Fibroblast of the aortic adventitia (primary cell): ENCODE data around the gene DOCK9. TPM values are rescaled to one million over a fixed set of nuclear protein-coding genes. Genes with fewer than 3 reads are reported as not detected.

Source experiments
- DNase-seq: peaks from one replicate; pipeline ENCODE4 v3.0.0-alpha.2; 2010; ENCODE audit warnings: low read depth
- H3K4me3 ChIP-seq: 2 replicates; pipeline ENCODE4 v1.5.1; 2011; ENCODE audit warnings: low read depth, mild to moderate bottlenecking, control low read depth, low read length, moderate library complexity
- total RNA-seq: library from RNA; depleted of rRNA; stranded (reverse); fragments of >200 nt; gene quantifications from 2 replicates; pipeline ENCODE4 v1.2.3, GENCODE V29; 2012; ENCODE audit warnings: low replicate concordance
- TF ChIP-seq, protein P1 (sequence below): IDR thresholded peaks from 2 replicates; pipeline ENCODE4 v1.5.1; 2011; ENCODE audit warnings: mild to moderate bottlenecking, low read length, control low read depth, inconsistent platforms; ENCODE audit not compliant: insufficient read depth

DOCK9 gene
- total RNA-seq, 1 donor: 28.1 TPM

DNA sequence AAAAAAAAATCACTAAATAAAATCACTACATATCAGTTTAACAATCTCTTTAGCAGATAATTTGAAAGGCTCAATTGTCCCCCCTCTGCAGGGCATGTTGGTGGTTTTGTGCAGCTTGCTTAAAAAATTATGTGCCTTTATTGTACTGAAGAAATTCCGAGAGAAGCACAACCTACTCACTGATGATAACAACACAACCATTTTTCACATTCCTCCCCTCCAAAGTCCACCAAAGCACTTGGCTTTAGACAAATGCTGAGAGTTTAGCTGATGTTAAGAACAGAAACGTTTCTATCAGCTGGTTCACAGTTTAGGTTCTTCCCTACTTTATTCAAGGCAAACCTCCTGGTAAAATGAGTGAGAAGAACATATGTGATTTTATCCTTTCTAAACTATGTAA, 923 bp downstream of the DOCK9 start:
- DNase-seq: peak; percentile 37
- peak overlapping the region; percentile 26 for H3K4me3 ChIP-seq
- TF ChIP-seq, protein P1, sequence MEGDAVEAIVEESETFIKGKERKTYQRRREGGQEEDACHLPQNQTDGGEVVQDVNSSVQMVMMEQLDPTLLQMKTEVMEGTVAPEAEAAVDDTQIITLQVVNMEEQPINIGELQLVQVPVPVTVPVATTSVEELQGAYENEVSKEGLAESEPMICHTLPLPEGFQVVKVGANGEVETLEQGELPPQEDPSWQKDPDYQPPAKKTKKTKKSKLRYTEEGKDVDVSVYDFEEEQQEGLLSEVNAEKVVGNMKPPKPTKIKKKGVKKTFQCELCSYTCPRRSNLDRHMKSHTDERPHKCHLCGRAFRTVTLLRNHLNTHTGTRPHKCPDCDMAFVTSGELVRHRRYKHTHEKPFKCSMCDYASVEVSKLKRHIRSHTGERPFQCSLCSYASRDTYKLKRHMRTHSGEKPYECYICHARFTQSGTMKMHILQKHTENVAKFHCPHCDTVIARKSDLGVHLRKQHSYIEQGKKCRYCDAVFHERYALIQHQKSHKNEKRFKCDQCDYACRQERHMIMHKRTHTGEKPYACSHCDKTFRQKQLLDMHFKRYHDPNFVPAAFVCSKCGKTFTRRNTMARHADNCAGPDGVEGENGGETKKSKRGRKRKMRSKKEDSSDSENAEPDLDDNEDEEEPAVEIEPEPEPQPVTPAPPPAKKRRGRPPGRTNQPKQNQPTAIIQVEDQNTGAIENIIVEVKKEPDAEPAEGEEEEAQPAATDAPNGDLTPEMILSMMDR: no peak

DNA sequence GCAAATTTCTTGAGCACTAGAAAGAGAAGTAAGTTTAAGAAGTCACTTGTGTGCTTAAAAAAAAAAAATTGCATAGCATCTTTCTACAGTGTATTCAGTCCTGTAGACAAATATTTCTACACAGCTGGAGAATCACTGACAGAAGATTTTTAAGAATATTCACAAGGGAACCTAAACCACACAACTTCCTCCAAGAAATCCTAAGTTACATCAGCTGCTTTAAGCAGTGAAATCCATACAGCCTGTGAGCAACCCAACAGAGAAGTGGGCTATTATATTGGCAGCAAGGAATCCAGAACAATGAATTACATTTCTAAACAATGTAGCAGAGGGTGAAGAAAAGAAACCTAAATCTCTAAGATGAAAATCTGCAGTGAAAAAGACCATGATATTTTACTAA, 1.5 kb downstream of the DOCK9 start:
- TF ChIP-seq, protein P1: no peak
- DNase-seq: peak; percentile 64
- no peak overlapping the region for H3K4me3 ChIP-seq

DNA sequence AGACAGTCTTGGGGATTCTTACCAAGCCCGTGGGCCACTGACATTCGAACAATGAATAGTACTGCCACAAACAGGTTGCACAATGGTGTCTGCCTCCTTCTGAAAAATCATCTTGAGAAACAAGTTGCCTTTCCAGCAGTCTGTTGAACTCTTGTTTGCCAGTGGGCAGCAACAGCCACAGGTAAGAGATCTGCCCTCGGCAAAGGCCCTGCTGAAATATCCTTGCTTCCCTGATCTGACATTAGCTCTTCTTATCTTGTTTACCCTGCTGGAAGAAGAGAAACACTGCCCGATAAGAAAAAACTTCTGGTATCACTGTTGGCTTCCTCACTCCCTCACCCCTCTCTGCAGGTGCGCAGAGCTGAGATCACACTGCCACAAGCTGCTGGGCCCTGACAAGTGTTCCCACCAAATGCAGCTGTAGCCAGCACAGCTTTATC, 2.0 kb downstream of the DOCK9 start:
- no peak overlapping the region for H3K4me3 ChIP-seq
- TF ChIP-seq, protein P1: no peak
- no peak for DNase-seq

DNA sequence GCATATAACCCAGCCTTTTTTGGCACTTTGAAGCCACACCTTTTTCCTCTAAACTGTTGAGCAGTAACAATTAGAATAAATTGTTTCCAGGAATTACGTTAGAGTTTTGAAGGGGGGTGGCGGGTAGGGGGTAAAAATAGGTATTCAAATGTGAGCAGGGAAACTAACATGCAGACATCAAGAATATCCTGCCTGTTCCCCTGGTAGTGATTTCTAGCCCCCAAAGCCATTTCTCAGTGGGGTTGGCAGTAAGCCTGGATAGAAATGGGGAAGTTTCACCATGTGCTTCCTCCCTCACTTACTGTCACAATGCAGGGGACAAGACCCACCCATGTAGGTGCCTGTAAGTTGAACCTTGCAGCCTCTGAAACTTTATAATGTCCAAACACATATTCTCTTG, 3.8 kb downstream of the DOCK9 start:
- DNase-seq: no peak
- H3K4me3 ChIP-seq: no peak overlapping the region
- TF ChIP-seq, protein P1: no peak

DNA sequence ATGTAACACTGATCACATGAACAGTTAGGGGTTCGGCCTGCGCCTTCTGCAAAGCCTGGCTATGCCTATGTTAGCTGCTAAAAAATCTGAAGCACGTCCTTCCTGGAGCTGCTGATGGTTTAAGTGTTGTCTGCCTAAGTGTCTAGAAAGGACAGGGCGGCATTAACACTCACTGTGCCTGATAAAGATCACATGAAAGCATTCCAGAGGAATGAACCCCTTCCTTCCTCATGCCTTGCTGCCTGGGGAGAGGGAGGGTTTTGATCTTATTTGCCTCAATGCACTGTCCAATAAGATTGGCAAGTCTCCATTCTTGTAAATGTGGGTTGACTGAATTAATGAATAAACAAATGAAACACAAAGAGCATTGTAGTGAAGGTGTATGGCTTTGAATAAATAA, 5.2 kb downstream of the DOCK9 start:
- TF ChIP-seq, protein P1: no peak
- no peak overlapping the region for H3K4me3 ChIP-seq
- DNase-seq: peak; percentile 10

DNA sequence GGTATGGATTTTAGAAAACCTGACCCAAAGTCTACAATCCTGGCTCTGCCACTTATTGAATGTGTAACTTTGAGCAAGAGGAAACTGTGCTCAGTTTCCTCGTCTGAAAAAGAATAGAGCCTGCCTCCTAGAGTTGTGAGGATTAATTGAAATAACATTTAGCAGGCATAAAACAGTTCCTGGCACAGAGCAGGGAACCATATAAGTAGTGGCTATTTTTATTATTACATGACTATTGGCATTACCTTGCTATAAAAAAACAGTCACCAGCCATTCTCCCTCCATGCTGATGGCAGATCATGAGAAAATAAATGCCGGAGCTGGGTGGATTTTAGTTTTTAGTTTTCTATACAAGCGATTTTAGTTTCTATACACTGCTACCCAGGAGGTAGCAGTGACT, 5.8 kb downstream of the DOCK9 start:
- TF ChIP-seq, protein P1: no peak
- no peak for DNase-seq
- H3K4me3 ChIP-seq: no peak overlapping the region

DNA sequence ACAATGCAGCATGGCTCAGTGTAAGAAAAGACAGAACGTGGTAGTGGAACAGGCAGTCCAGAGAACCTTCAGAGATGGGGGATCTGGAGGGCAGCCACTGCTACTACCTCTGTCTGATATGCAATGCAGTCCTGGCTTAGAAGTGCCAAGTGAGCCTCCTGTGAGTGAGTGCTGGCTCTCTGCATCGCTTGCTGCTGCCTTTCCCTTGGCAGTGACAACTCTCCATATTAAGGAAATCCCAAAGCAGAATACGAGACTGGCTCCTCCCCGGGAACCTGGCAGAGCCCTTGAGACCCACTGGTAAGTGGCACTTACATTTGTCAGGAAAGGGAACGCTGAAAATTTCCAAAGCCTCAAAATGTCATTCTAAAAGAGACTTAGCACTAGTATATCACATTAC, 7.5 kb downstream of the DOCK9 start:
- peak; percentile 7 for DNase-seq
- TF ChIP-seq, protein P1: no peak
- no peak overlapping the region for H3K4me3 ChIP-seq
